Sciatic nerve (tissue), 2 donors: ENCODE results near the gene RNF215. TPM values are rescaled to one million over a fixed set of nuclear protein-coding genes. Genes with fewer than 3 reads are reported as not detected.
"Not testable (repeated sequence)": the region's sequence is repeated elsewhere in the genome, so short reads cannot be mapped to it uniquely, and the experiment has no call there.

Source experiments
- ATAC-seq: fragments of 200-7000 bp; cut with Tn5 transposase; one replicate; pipeline ENCODE4 v1.9.1; 2020; ENCODE audit warnings: mild to moderate bottlenecking, moderate library complexity
- DNase-seq: peaks from one replicate; pipeline ENCODE4 v3.0.0-alpha.2; 2020; ENCODE audit warnings: low spot score
- intact Hi-C: fragments of 100-400 bp; cut with DNase I; formaldehyde crosslinking; loops from one replicate; pipeline ENCODE4 v1.14.2; 2022
- total RNA-seq: library from RNA; stranded (reverse); fragmentation: NEBNext Ultra II Directional; extraction: Animal tissue kit (Norgen Biotek cat#: 25700); gene quantifications from one replicate; pipeline ENCODE4 v1.2.1, GENCODE V29; 2021
- donor health status: DM: no; HTN: no; CAD: no.
- donor health status: DM: no; HTN: no; CAD: no.

Gene RNF215
- total RNA-seq, 1 donor from 2014 or later: 25.5 TPM

GRCh38 chr22:30422481-30423300, 35.5 kb upstream of the RNF215 start:
- peak; percentile 23 for ATAC-seq
- DNase-seq: peak; percentile 68
- intact Hi-C loops: loop anchor here (2.0 kb wide), 1 partner anchor 24 kb away; no protein-coding TSS in a partner anchor

- ATAC-seq: no peak
- DNase-seq: no peak
- intact Hi-C loops: loop anchor here (2.0 kb wide), 1 partner anchor 23 kb away; no protein-coding TSS in a partner anchor
These were observed 34.7 kb upstream of the RNF215 start for GRCh38 chr22:30421695-30422480.

- intact Hi-C loops: no loop called here
- DNase-seq: no peak
- ATAC-seq: no peak
These were observed 33.3 kb upstream of the RNF215 start for GRCh38 chr22:30420347-30421125.

- ATAC-seq: no peak
- DNase-seq: no peak
- intact Hi-C loops: no loop called here
These were observed 29.6 kb upstream of the RNF215 start for GRCh38 chr22:30416837-30417236.

- no peak for ATAC-seq
- no peak for DNase-seq
- intact Hi-C loops: no loop called here
These were observed 29.2 kb upstream of the RNF215 start for GRCh38 chr22:30416403-30416802.

- intact Hi-C loops: no loop called here
- ATAC-seq: no peak
- no peak for DNase-seq
These were observed 27.4 kb upstream of the RNF215 start for GRCh38 chr22:30414525-30415047.

- intact Hi-C loops: no loop called here
- ATAC-seq (no peak), DNase-seq (no peak)
These were observed 26.7 kb upstream of the RNF215 start for GRCh38 chr22:30413745-30414524.

GRCh38 chr22:30413001-30413400, 25.8 kb upstream of the RNF215 start:
- ATAC-seq (no peak), DNase-seq (no peak)
- intact Hi-C loops: no loop called here

- DNase-seq (no peak), ATAC-seq (no peak)
- intact Hi-C loops: no loop called here
These were observed 24.6 kb upstream of the RNF215 start for GRCh38 chr22:30411780-30412179.

GRCh38 chr22:30408388-30409102, 21.3 kb upstream of the RNF215 start:
- intact Hi-C loops: no loop called here
- ATAC-seq (peak; percentile 25), DNase-seq (no peak)

GRCh38 chr22:30406400-30406799, 19.2 kb upstream of the RNF215 start:
- ATAC-seq: no peak
- DNase-seq: no peak
- intact Hi-C loops: no loop called here

GRCh38 chr22:30405731-30406130, 18.5 kb upstream of the RNF215 start:
- no peak for ATAC-seq
- intact Hi-C loops: no loop called here
- no peak for DNase-seq

- DNase-seq: no peak
- intact Hi-C loops: no loop called here
- no peak for ATAC-seq
These were observed 17.1 kb upstream of the RNF215 start for GRCh38 chr22:30404307-30404706.

GRCh38 chr22:30402766-30403104, 15.5 kb upstream of the RNF215 start:
- DNase-seq, ATAC-seq, intact Hi-C loops: not testable (repeated sequence)

- ATAC-seq: no peak
- intact Hi-C loops: no loop called here
- no peak for DNase-seq
These were observed 15.0 kb upstream of the RNF215 start for GRCh38 chr22:30402028-30402765.

GRCh38 chr22:30401024-30401423, 13.8 kb upstream of the RNF215 start:
- DNase-seq, ATAC-seq, intact Hi-C loops: not testable (repeated sequence)

- ATAC-seq (no peak), DNase-seq (no peak)
- intact Hi-C loops: no loop called here
These were observed 12.9 kb upstream of the RNF215 start for GRCh38 chr22:30400159-30400558.
